ENCODE data around the gene ATP8B4. TPM values are rescaled to one million over a fixed set of nuclear protein-coding genes. Genes with fewer than 3 reads are reported as not detected.

Gene ATP8B4
- total RNA-seq, 1 experiment from 2014 or later = 0.24 TPM

DNA sequence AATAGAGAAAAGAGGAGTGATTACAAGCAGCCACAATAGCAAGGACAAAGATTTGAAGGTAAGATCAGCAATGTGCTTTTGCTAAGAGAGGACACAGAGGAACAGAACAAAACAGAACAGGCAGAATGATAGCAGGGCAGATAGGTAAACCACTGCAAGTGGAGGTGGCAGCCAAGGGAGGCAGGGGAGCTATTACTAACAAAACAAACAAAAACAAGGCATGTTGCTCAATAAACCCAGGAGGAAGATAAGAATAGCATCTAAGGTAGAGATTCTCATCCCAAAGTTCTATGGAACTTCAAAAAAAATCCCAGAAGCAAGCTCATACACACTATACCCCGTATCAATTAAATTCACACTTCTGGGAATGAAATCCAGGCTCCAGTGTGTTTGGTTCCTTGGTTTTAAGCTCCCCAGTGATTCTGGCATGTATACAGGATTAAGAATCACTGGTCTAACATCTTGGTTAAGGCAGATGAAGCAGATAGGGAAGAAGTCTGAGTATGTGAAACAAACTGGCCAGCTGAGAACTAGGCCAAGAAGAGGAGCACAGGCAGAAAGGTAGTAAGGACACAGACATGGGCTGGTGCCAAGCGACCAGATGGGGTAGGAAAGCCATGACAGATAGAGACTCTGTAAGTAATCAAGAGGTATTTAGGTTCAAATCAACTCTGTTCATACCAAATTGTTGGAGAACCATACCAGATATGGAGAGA, 309.0 kb downstream of the ATP8B4 start:
- BruUV-seq (replicated peaks) = no TSS peak
- H3K4me3 Mint-ChIP-seq (ENCODE audit: low read depth, unreplicated experiment) = no peak overlapping the region
- CTCF ChIA-PET = interaction anchor here (0.5 kb wide), 1 partner anchor 425 kb away, joined by 4 read pairs; no protein-coding TSS in a partner anchor
- no peaks in the 10 kb centered on the region for H3K4me1 Mint-ChIP-seq (ENCODE audit: low read depth, unreplicated experiment)
- TF ChIP-seq, protein P1, sequence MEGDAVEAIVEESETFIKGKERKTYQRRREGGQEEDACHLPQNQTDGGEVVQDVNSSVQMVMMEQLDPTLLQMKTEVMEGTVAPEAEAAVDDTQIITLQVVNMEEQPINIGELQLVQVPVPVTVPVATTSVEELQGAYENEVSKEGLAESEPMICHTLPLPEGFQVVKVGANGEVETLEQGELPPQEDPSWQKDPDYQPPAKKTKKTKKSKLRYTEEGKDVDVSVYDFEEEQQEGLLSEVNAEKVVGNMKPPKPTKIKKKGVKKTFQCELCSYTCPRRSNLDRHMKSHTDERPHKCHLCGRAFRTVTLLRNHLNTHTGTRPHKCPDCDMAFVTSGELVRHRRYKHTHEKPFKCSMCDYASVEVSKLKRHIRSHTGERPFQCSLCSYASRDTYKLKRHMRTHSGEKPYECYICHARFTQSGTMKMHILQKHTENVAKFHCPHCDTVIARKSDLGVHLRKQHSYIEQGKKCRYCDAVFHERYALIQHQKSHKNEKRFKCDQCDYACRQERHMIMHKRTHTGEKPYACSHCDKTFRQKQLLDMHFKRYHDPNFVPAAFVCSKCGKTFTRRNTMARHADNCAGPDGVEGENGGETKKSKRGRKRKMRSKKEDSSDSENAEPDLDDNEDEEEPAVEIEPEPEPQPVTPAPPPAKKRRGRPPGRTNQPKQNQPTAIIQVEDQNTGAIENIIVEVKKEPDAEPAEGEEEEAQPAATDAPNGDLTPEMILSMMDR (IDR thresholded peaks at IDR 0.05; ENCODE audit: unreplicated experiment) = no peak
- no peaks in the 10 kb centered on the region for H3K36me3 Mint-ChIP-seq (ENCODE audit: insufficient read depth, unreplicated experiment)
- no peak for DNase-seq
- H3K9me3 Mint-ChIP-seq (ENCODE audit: low read depth, unreplicated experiment) = peaks cover under 1% of the 10 kb centered on the region
- intact Hi-C loops (cut with micrococcal nuclease; ENCODE audit: unreplicated experiment) = no loop called here
- H3K27ac Mint-ChIP-seq (ENCODE audit: unreplicated experiment) = no peak overlapping the region
- no peaks in the 10 kb centered on the region for H3K27me3 Mint-ChIP-seq (ENCODE audit: unreplicated experiment)

DNA sequence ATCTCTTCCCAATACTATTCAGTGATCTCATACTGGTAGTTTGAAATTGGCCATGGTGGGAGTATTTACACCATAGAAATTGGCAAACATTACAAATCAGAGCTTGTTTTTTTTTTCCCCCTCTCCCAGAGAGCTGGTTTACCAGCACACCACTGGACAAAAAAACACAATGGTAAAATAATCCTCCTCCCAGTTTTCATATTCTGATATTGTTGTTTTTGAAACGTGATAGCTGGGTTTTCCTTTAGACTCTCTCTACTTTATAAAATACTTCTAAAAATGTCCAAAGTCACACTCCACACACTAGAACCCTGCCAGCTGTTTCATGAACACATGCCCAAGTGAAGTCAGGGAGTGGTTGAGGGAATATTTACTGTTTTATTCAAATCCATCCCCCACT, 310.7 kb downstream of the ATP8B4 start:
- no peak for DNase-seq
- no peak overlapping the region for H3K4me3 Mint-ChIP-seq (ENCODE audit: low read depth, unreplicated experiment)
- no TSS peak for BruUV-seq (replicated peaks)
- no peaks in the 10 kb centered on the region for H3K27me3 Mint-ChIP-seq (ENCODE audit: unreplicated experiment)
- no peaks in the 10 kb centered on the region for H3K36me3 Mint-ChIP-seq (ENCODE audit: insufficient read depth, unreplicated experiment)
- CTCF ChIA-PET = no interaction called here
- peaks cover 5% of the 10 kb centered on the region for H3K9me3 Mint-ChIP-seq (ENCODE audit: low read depth, unreplicated experiment)
- H3K4me1 Mint-ChIP-seq (ENCODE audit: low read depth, unreplicated experiment) = no peaks in the 10 kb centered on the region
- no peak overlapping the region for H3K27ac Mint-ChIP-seq (ENCODE audit: unreplicated experiment)
- intact Hi-C loops (cut with micrococcal nuclease; ENCODE audit: unreplicated experiment) = no loop called here
- TF ChIP-seq, protein P1 (IDR thresholded peaks at IDR 0.05; ENCODE audit: unreplicated experiment) = no peak

Other genes starting within 250 kb of the ATP8B4 start
- gene SLC27A2, start 63.0 kb upstream of the ATP8B4 start, total RNA-seq (2022) = 13.1 and 14.0 TPM in 2 replicates
- not detected in 2 replicates for gene HDC, start 146.5 kb upstream of the ATP8B4 start, total RNA-seq (2022)
- gene GABPB1, start 236.0 kb upstream of the ATP8B4 start, total RNA-seq (2022) = 25.6 and 33.0 TPM in 2 replicates

Data from Calu3 (cell line).